ENCODE results near the gene OVOL1. TPM values are rescaled to one million over a fixed set of nuclear protein-coding genes. Genes with fewer than 3 reads are reported as not detected.

Gene OVOL1
- total and polyA plus RNA-seq, 4 donors: 0.05 TPM; not detected in 3

DNA sequence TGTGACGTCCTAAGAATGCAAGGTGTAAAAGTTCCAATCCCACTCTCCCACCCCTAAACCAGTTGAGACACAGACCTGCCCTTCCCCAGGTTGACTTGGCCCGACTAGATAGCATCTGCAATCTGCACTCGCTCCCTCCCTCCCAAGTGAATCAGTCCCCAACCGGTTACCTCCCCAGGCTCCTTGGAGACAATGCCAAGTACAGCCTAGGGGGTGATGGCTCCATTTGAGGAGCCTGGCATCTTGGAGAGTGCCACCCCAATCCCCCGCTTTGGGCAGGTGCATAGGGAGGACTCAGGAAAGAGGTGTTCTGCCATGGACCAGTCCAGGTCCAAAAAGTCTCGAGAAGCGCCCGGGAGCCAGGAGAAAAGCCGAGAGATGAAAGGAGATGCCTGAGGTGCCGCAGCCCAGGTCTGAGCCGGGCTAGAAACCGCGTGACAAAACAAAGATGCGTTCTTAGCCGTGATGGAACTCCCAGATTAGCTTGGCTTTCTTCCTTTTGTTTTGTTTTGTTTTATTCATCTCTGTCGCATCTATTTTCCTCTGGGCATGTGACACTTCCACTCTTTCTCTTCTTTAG, 28.2 kb downstream of the OVOL1 start:
- WGBS: 91% methylated on average over 16 of the region's 16 CpGs
- DNase-seq (ENCODE audit: low spot score): no peak
- H3K9me3 ChIP-seq (ENCODE audit: control insufficient read depth in 4 of 4, low read length in 3 of 4): no peaks in the 10 kb centered on the region
- no peaks in the 10 kb centered on the region for H3K27me3 ChIP-seq (ENCODE audit: control insufficient read depth in 4 of 4, insufficient read depth in 4 of 4, low read length in 3 of 4)
- peaks cover 0 to 11% (median 6%) of the 10 kb centered on the region in 4 donors for H3K4me1 ChIP-seq (ENCODE audit: control insufficient read depth in 4 of 4, insufficient read depth in 4 of 4, low read length in 3 of 4)
- H3K36me3 ChIP-seq (ENCODE audit: control insufficient read depth in 4 of 4, insufficient read depth in 3 of 4, low read depth in 1 of 4, low read length in 3 of 4): no peaks in the 10 kb centered on the region
- H3K9ac ChIP-seq (ENCODE audit: low read depth in 1 of 2, low read length in 2 of 2): no peak overlapping the region
- no peak overlapping the region for H3K4me3 ChIP-seq (ENCODE audit: low read depth in 1 of 3, low read length in 3 of 3)
- no peak for TF ChIP-seq HNF4G (IDR thresholded peaks at IDR 0.05)
- no peak for TF ChIP-seq RXRA (IDR thresholded peaks at IDR 0.05)
- no peak for TF ChIP-seq SP1 (IDR thresholded peaks at IDR 0.05)
- no peak for TF ChIP-seq TAF1 (conservative IDR thresholded peaks at IDR 0.05)
- TF ChIP-seq, protein P1, sequence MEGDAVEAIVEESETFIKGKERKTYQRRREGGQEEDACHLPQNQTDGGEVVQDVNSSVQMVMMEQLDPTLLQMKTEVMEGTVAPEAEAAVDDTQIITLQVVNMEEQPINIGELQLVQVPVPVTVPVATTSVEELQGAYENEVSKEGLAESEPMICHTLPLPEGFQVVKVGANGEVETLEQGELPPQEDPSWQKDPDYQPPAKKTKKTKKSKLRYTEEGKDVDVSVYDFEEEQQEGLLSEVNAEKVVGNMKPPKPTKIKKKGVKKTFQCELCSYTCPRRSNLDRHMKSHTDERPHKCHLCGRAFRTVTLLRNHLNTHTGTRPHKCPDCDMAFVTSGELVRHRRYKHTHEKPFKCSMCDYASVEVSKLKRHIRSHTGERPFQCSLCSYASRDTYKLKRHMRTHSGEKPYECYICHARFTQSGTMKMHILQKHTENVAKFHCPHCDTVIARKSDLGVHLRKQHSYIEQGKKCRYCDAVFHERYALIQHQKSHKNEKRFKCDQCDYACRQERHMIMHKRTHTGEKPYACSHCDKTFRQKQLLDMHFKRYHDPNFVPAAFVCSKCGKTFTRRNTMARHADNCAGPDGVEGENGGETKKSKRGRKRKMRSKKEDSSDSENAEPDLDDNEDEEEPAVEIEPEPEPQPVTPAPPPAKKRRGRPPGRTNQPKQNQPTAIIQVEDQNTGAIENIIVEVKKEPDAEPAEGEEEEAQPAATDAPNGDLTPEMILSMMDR (IDR thresholded peaks at IDR 0.05; ENCODE audit: low read depth, low read length, missing input control): no peak
- TF ChIP-seq, protein P2, sequence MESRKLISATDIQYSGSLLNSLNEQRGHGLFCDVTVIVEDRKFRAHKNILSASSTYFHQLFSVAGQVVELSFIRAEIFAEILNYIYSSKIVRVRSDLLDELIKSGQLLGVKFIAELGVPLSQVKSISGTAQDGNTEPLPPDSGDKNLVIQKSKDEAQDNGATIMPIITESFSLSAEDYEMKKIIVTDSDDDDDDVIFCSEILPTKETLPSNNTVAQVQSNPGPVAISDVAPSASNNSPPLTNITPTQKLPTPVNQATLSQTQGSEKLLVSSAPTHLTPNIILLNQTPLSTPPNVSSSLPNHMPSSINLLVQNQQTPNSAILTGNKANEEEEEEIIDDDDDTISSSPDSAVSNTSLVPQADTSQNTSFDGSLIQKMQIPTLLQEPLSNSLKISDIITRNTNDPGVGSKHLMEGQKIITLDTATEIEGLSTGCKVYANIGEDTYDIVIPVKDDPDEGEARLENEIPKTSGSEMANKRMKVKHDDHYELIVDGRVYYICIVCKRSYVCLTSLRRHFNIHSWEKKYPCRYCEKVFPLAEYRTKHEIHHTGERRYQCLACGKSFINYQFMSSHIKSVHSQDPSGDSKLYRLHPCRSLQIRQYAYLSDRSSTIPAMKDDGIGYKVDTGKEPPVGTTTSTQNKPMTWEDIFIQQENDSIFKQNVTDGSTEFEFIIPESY (IDR thresholded peaks at IDR 0.05): no peak
- no peak for TF ChIP-seq FOXA1 (IDR thresholded peaks at IDR 0.05)
- TF ChIP-seq EGR1 (IDR thresholded peaks at IDR 0.05; ENCODE audit: low read depth in 2 of 2): no peak
- no peak for TF ChIP-seq FOXA2 (IDR thresholded peaks at IDR 0.05)
- TF ChIP-seq GABPA (IDR thresholded peaks at IDR 0.05 in 1 of 2, conservative IDR thresholded peaks at IDR 0.05 in 1 of 2): no peak
- no peak for TF ChIP-seq NR2F2 (IDR thresholded peaks at IDR 0.05)
- H3K27ac ChIP-seq (ENCODE audit: low read depth in 1 of 2, low read length in 2 of 2): no peak overlapping the region

DNA sequence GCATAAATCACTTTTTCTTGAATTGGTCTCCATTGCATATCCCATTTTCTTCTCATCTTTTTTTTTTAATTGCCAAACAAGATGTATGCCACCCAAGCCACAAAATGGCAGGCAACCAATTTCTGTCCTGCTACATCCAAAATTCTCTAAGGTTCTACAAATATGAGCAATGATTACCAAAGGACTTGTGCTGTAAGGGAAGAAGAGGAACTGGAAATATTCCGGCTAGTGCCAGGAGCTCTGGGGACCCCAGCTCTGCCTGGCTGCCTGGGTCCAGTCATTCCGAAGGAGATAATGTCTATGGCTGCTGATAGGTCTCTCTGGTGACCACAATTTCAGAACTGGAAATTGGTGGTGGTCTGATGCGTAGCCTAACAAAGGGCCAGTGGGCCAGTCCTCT, 29.8 kb downstream of the OVOL1 start:
- Histone ChIP-seq H3K9me3 (ENCODE audit: control insufficient read depth in 4 of 4, low read length in 3 of 4) (no peaks in the 10 kb centered on the region), H3K4me1 (ENCODE audit: control insufficient read depth in 4 of 4, insufficient read depth in 4 of 4, low read length in 3 of 4) (peaks cover 0 to 16% (median 11%) of the 10 kb centered on the region in 4 donors), H3K36me3 (ENCODE audit: control insufficient read depth in 4 of 4, insufficient read depth in 3 of 4, low read depth in 1 of 4, low read length in 3 of 4) (no peaks in the 10 kb centered on the region), H3K27ac (ENCODE audit: low read depth in 1 of 2, low read length in 2 of 2) (no peak overlapping the region), H3K9ac (ENCODE audit: low read depth in 1 of 2, low read length in 2 of 2) (no peak overlapping the region), H3K4me3 (ENCODE audit: low read depth in 1 of 3, low read length in 3 of 3) (no peak overlapping the region), H3K27me3 (ENCODE audit: control insufficient read depth in 4 of 4, insufficient read depth in 4 of 4, low read length in 3 of 4) (no peaks in the 10 kb centered on the region)
- no peak for DNase-seq (ENCODE audit: low spot score)
- TF ChIP-seq HNF4G (IDR thresholded peaks at IDR 0.05): no peak
- TF ChIP-seq TAF1 (conservative IDR thresholded peaks at IDR 0.05): no peak
- no peak for TF ChIP-seq RXRA (IDR thresholded peaks at IDR 0.05)
- TF ChIP-seq FOXA1 (IDR thresholded peaks at IDR 0.05): no peak
- no peak for TF ChIP-seq NR2F2 (IDR thresholded peaks at IDR 0.05)
- TF ChIP-seq, protein P3, sequence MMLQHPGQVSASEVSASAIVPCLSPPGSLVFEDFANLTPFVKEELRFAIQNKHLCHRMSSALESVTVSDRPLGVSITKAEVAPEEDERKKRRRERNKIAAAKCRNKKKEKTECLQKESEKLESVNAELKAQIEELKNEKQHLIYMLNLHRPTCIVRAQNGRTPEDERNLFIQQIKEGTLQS (IDR thresholded peaks at IDR 0.05): no peak
- TF ChIP-seq, protein P4, sequence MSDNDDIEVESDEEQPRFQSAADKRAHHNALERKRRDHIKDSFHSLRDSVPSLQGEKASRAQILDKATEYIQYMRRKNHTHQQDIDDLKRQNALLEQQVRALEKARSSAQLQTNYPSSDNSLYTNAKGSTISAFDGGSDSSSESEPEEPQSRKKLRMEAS (IDR thresholded peaks at IDR 0.05): no peak
- TF ChIP-seq, protein P2 (IDR thresholded peaks at IDR 0.05): no peak
- TF ChIP-seq SP1 (IDR thresholded peaks at IDR 0.05): no peak
- no peak for TF ChIP-seq EGR1 (IDR thresholded peaks at IDR 0.05; ENCODE audit: low read depth in 2 of 2)
- no peak for TF ChIP-seq YY1 (IDR thresholded peaks at IDR 0.05)
- TF ChIP-seq, protein P5, sequence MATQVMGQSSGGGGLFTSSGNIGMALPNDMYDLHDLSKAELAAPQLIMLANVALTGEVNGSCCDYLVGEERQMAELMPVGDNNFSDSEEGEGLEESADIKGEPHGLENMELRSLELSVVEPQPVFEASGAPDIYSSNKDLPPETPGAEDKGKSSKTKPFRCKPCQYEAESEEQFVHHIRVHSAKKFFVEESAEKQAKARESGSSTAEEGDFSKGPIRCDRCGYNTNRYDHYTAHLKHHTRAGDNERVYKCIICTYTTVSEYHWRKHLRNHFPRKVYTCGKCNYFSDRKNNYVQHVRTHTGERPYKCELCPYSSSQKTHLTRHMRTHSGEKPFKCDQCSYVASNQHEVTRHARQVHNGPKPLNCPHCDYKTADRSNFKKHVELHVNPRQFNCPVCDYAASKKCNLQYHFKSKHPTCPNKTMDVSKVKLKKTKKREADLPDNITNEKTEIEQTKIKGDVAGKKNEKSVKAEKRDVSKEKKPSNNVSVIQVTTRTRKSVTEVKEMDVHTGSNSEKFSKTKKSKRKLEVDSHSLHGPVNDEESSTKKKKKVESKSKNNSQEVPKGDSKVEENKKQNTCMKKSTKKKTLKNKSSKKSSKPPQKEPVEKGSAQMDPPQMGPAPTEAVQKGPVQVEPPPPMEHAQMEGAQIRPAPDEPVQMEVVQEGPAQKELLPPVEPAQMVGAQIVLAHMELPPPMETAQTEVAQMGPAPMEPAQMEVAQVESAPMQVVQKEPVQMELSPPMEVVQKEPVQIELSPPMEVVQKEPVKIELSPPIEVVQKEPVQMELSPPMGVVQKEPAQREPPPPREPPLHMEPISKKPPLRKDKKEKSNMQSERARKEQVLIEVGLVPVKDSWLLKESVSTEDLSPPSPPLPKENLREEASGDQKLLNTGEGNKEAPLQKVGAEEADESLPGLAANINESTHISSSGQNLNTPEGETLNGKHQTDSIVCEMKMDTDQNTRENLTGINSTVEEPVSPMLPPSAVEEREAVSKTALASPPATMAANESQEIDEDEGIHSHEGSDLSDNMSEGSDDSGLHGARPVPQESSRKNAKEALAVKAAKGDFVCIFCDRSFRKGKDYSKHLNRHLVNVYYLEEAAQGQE (IDR thresholded peaks at IDR 0.05): no peak
- TF ChIP-seq GABPA (IDR thresholded peaks at IDR 0.05 in 1 of 2, conservative IDR thresholded peaks at IDR 0.05 in 1 of 2): no peak
- no peak for TF ChIP-seq HNF4A (conservative IDR thresholded peaks at IDR 0.05)
- TF ChIP-seq FOXA2 (IDR thresholded peaks at IDR 0.05): no peak
- WGBS: 97% methylated on average over 3 of the region's 3 CpGs

All from liver (tissue), 9 donors.